Stimulated activated naive CD8-positive, alpha-beta T cell treated with anti-CD3 and anti-CD28 coated beads, Interleukin-15, amount 100 ng/mL, for 72 hours (primary cell): ENCODE data around the gene CYLD.

ENCODE experiments used
- ATAC-seq: fragments of 150-1000 bp; cut with Tn5 transposase; 2 replicates; pipeline ENCODE4 v1.10.0; 2021; ENCODE audit warnings: mild to moderate bottlenecking, moderate library complexity
- DNase-seq, 2 donors: peaks; one replicate each; pipeline ENCODE4 v3.0.0; 2021 to 2022
- H3K27ac Mint-ChIP-seq, 2 donors: one replicate each; pipeline ENCODE4 v1.8.0; 2022; ENCODE audit warnings: mild to moderate bottlenecking in 2 of 2, mixed read lengths in 2 of 2, moderate library complexity in 2 of 2
- H3K27me3 Mint-ChIP-seq: one replicate; pipeline ENCODE4 v1.8.0; 2022; ENCODE audit warnings: mixed read lengths
- H3K4me1 Mint-ChIP-seq: one replicate; pipeline ENCODE4 v1.8.0; 2022; ENCODE audit warnings: mild to moderate bottlenecking, mixed read lengths
- H3K4me3 Mint-ChIP-seq, 2 donors: one replicate each; pipeline ENCODE4 v1.8.0; 2022; ENCODE audit warnings: mild to moderate bottlenecking in 2 of 2, mixed read lengths in 2 of 2, moderate library complexity in 1 of 2
- H3K9me3 Mint-ChIP-seq, 2 donors: one replicate each; pipeline ENCODE4 v1.8.0; 2022; ENCODE audit warnings: mixed read lengths in 2 of 2

CYLD gene

DNA sequence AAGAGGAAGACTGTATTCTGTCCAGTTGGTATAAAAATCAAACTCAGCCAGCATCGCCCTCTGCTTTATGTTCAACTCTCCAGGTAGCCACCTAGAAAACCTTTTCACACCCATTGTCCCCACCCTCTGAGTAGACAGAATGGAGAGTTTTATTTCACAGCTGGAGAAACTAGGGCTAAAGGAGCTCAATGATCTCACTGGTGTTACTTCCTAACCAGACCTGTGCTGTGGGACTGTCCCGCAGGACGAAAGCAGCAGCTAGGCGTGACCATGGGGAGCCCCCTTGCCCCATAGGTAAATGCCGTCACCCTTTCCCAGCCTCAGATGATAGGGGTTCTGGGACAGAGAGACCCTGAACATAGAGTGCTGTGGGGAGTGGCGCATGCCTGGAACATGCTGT is 67.7 kb downstream of the CYLD start:
- Mint-ChIP-seq H3K4me1 (peaks cover 30% of the 10 kb centered on the region), H3K4me3 (no peak overlapping the region), H3K9me3 (no peaks in the 10 kb centered on the region), H3K27ac (no peak overlapping the region), H3K27me3 (no peaks in the 10 kb centered on the region)
- peak; percentile 19 for ATAC-seq
- DNase-seq: no peak

DNA sequence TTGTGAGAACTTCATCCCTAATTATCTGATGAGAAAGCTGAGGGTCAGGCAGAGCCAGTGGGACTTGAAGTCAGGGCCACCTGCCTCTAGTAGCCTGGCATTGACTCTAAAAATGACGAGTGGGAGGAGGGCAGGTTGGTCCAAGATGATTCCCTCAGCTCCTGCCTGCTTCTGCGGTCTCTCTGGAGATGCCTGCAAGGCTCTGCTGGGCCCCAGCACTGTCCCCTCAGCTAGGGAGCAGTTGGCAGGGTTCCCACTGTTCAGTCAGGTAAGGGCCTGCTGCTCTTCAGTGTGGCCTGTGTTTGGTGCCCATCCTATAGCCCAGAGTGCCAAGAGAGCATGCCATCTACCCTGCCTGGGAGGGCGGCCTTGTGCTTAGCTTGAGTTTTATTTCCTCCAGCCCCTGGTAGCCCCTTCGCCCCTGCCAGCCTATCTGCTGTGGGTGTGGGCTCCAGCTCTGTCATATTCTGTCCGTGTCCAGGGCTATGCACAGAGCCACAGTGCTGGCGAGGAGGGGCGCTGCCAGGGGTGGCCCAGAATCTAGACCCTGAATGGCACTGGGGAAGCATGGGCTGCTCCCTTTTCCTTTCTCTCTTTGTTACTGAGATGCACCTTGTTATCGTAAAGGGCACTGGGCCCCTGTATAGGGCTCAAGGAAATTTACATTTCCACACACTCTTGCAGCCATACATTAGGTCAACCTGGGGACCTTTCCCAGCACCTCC is 68.5 kb downstream of the CYLD start:
- Mint-ChIP-seq H3K27me3 (no peaks in the 10 kb centered on the region), H3K4me1 (peaks cover 30% of the 10 kb centered on the region), H3K27ac (peak overlapping the region in 1 of 2 donors; percentile 40), H3K9me3 (no peaks in the 10 kb centered on the region), H3K4me3 (no peak overlapping the region)
- DNase-seq (no peak), ATAC-seq (no peak)

DNA sequence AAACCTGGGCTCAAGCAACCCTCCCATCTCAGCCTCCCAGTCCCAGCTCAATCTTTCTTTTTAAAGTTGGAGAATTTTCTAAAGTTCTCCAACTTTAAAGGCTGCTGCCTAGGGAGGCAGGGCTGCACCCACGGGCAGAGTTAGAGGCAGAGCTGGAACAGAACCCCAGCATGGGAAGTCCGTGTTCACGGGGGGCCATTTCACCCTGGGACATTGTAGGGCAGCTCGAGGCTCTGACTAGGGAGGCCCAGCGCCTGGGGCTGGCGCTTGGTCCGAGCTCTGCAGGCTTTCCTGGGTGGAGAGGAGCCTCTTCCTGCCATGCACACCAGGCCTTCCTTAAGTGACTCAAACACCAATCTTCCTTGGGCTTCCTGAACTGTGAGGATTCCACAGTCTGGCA is 70.2 kb downstream of the CYLD start:
- H3K27ac Mint-ChIP-seq: no peak overlapping the region
- peaks cover 15% of the 10 kb centered on the region for H3K4me1 Mint-ChIP-seq
- no peaks in the 10 kb centered on the region for H3K27me3 Mint-ChIP-seq
- no peaks in the 10 kb centered on the region for H3K9me3 Mint-ChIP-seq
- DNase-seq: no peak
- ATAC-seq: no peak
- H3K4me3 Mint-ChIP-seq: no peak overlapping the region

DNA sequence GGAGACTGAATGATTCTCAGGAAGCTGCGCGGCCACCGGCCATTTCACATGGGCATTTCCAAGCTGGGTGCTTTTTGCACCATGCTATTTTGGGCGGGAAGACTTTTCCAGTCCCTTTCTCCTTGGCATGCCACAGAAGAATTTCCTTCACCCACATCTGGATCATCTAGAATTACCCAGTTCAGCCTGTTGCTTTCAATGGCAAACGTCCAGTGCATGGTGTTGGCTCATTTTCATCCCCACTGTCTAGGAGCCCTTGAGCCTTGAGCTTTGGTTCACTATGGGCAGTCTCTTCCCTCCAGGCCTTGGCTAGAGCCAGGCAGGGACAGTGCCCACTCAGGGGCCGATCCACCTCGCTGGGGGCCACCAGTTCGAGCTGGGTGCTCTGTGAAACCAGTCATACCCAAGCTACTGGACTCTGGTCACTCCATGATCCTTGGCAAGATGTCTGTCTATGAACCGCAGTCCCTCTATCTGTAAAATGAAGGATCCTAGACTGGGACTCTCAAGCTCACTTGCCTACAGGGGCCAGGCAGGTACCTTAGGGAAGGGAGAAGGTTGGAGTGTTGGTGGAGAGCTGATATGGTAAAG is 71.1 kb downstream of the CYLD start:
- no peak for ATAC-seq
- H3K9me3 Mint-ChIP-seq: no peaks in the 10 kb centered on the region
- DNase-seq: no peak
- H3K4me3 Mint-ChIP-seq: no peak overlapping the region
- no peaks in the 10 kb centered on the region for H3K27me3 Mint-ChIP-seq
- H3K4me1 Mint-ChIP-seq: peaks cover 15% of the 10 kb centered on the region
- H3K27ac Mint-ChIP-seq: no peak overlapping the region

DNA sequence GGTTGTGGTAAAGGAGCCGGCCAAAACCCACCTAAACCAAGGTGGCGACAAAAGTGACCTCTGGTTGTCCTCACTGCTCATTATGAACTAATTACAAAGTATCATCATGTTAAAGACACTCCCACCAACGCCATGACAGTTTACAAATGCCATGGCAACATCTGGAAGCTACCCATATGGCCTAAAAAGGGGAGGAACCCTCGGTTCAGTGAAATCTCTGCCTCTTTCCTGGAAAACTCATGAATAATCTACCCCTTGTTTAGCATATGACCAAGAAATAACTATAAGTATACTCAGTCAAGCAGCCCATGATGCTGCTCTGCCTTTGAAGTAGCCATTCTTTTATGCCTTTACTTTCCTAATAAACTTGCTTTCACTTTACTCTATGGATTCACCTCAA is 72.2 kb downstream of the CYLD start:
- no peaks in the 10 kb centered on the region for H3K27me3 Mint-ChIP-seq
- no peak for DNase-seq
- no peak overlapping the region for H3K27ac Mint-ChIP-seq
- no peak overlapping the region for H3K4me3 Mint-ChIP-seq
- no peaks in the 10 kb centered on the region for H3K9me3 Mint-ChIP-seq
- ATAC-seq: peak; percentile 22
- peaks cover 10% of the 10 kb centered on the region for H3K4me1 Mint-ChIP-seq

DNA sequence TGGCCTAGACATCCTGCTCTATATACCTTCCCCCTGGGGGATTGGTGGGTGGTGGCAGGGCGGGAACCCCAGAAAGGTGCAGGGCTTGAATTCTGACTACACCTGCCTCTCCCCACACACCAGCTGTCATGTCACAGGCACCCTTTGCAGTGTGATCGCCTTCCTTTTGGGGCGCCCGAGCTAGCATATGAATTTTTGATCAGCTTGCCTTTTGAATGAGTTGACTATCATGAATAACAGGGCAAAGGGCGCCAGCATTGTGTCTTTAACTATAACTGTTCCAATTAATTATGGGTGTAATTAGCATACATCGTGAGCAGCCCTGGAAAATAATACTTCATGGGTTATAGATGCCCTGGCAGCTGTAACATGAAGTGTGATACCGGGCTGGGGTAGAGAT is 72.7 kb downstream of the CYLD start:
- peaks cover 5% of the 10 kb centered on the region for H3K4me1 Mint-ChIP-seq
- no peaks in the 10 kb centered on the region for H3K9me3 Mint-ChIP-seq
- DNase-seq (no peak), ATAC-seq (no peak)
- no peak overlapping the region for H3K27ac Mint-ChIP-seq
- no peak overlapping the region for H3K4me3 Mint-ChIP-seq
- H3K27me3 Mint-ChIP-seq: no peaks in the 10 kb centered on the region

DNA sequence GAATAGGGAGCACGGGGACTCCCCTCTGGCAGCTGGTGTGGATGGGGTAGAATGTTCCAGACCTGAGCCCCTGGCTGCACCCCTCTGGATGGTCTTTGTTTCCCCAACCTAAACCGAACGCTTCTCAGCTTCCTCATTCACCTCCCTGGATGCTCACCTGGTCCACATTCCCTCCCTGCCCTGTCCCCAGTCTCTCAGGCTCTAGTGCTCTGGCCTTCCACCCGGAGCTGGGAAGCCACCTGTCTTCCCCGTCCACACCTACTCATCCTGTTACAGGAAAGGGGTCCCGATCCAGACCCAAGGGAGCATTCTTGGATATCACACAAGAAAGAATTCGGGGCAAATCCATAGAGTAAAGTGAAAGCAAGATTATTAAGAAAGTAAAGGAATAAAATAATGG is 73.5 kb downstream of the CYLD start:
- no peaks in the 10 kb centered on the region for H3K27me3 Mint-ChIP-seq
- no peak overlapping the region for H3K4me3 Mint-ChIP-seq
- ATAC-seq (no peak), DNase-seq (no peak)
- no peaks in the 10 kb centered on the region for H3K9me3 Mint-ChIP-seq
- no peaks in the 10 kb centered on the region for H3K4me1 Mint-ChIP-seq
- no peak overlapping the region for H3K27ac Mint-ChIP-seq

DNA sequence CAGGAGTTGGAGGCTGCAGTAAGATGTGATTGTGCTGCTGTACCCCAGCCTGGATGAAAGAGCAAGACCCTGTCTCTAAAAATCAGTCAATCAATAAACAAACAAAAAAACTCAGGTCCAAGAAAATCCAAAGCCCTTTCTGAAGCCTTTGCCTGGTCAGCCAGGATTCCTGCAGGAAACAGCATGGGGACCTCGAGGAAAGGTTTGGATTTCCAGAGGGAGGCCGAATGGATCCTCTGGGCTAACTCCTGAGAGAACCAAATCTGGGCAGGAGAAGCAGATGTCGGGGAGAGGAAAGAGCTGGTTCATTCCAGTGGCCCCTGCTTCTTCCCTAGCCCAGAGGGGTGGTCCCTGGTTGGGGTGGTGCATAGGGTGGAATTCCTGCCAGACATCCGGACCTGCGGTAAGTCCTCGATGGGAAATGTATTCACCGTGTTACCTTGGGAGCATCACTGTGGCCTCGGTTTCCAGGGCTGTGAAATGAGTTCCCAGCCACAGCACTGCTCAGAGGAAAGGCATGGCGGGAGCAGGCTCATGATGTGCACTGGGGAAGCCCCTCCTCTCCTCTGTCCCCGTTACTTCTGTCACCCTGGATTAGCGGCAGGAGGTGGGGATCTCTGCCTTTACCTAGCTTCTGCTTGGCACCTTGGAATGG is 75.1 kb downstream of the CYLD start:
- no peak for ATAC-seq
- H3K27me3 Mint-ChIP-seq: no peaks in the 10 kb centered on the region
- H3K4me1 Mint-ChIP-seq: no peaks in the 10 kb centered on the region
- DNase-seq: no peak
- no peak overlapping the region for H3K27ac Mint-ChIP-seq
- no peak overlapping the region for H3K4me3 Mint-ChIP-seq
- H3K9me3 Mint-ChIP-seq: no peaks in the 10 kb centered on the region

DNA sequence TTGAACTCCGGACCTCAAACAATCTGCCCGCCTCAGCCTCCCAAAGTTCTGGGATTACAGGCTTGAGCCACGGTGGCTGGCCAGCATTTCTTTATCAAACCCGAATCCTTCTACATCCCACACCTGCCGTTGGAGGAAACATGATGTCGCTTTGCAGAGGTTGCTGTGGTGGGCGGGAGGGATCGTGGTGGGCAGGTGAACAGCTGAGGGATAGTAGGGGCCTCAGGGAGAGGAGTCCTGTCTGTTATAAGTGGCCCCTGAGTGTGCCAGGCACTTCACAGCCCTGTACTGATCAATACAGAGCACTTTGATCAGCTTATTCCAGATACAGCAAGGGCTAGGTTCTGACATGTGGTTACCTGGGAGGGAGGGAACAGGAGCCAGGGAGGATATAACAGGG is 76.5 kb downstream of the CYLD start:
- Mint-ChIP-seq H3K4me3 (no peak overlapping the region), H3K27ac (no peak overlapping the region), H3K9me3 (no peaks in the 10 kb centered on the region), H3K4me1 (no peaks in the 10 kb centered on the region), H3K27me3 (no peaks in the 10 kb centered on the region)
- ATAC-seq (no peak), DNase-seq (no peak)

DNA sequence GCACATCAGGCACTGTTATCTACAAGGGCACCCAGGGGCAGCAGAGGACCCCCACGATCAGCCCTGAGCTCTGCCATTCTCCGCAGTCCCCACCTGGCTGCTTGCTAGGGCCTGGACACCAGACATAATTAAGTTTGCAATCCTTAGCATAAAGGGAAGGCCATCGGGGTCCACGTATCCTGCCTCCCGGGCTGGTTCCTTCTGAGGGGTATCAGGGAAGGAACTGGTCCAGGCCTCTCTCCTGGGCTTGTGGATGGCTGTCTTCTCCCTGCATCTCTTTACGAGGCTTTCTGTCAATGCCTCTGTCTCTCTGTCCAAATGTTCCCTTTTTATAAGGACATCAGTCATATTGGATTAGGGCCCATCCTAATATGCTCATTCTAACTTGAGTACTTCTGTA is 77.8 kb downstream of the CYLD start:
- no peak for DNase-seq
- H3K27ac Mint-ChIP-seq: no peak overlapping the region
- no peak for ATAC-seq
- H3K4me1 Mint-ChIP-seq: no peaks in the 10 kb centered on the region
- H3K4me3 Mint-ChIP-seq: no peak overlapping the region
- no peaks in the 10 kb centered on the region for H3K9me3 Mint-ChIP-seq
- H3K27me3 Mint-ChIP-seq: peaks cover 11% of the 10 kb centered on the region

DNA sequence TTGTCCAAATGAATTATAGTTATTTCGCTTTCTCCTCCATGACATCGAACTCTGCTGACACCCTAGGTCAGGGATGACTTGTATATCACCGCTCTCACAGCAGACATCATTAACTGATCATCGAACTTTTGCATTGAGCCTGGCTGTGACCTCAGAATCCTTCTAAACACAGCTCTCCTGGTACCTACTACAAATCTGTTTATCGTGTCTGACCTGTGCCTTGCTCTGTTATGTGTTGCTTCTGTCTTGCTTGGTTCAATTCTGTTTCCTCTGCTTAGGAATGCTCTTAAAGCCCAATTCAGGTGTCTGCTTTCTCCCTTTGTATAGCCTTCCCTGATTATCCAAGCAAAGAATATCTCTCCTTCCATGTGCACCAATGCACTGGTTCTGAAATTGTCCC is 78.3 kb downstream of the CYLD start:
- ATAC-seq: no peak
- no peaks in the 10 kb centered on the region for H3K9me3 Mint-ChIP-seq
- no peaks in the 10 kb centered on the region for H3K4me1 Mint-ChIP-seq
- no peak overlapping the region for H3K27ac Mint-ChIP-seq
- no peak overlapping the region for H3K4me3 Mint-ChIP-seq
- no peak for DNase-seq
- peaks cover 13% of the 10 kb centered on the region for H3K27me3 Mint-ChIP-seq

DNA sequence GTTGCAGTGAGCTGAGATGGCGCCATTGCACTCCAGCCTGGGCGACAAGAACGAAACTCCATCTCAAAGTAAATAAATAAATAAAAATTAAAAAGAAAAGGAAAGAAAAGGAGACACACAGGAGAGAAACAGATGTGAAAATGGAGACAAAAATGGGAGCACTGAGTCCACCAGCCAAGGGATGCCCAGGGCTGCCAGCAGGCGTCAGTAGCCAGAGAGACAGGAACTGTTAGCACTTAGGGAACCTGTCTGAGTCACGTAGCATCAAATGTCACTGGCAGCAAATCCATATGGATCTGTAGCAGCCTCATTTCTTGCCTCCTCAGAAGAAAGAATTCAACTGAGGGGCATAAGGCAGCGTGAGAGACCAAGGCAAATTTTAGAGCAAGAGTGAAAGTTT is 79.7 kb downstream of the CYLD start:
- DNase-seq (no peak), ATAC-seq (no peak)
- Mint-ChIP-seq H3K27ac (no peak overlapping the region), H3K27me3 (peaks cover 13% of the 10 kb centered on the region), H3K4me1 (no peaks in the 10 kb centered on the region), H3K9me3 (no peaks in the 10 kb centered on the region), H3K4me3 (no peak overlapping the region)

DNA sequence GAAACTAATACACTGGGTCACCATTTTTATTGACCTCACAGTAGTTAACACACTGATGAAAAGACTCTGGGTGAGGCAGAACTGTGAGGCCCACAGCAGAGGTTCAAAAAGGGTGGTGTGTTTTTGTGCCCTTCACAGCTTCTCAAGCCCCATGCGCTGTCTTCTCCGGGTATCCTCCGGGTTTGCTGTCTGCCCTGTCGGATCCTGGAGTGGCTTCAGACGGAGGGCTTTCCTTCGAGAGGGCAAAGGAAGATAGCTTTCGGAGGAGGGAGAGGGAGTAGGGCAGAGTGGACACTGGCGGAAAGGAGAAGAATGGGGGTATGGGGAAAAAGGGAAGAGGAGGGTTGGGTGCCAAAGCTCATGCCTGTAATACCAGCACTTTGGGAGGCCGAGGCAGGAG is 80.8 kb downstream of the CYLD start:
- H3K4me1 Mint-ChIP-seq: no peaks in the 10 kb centered on the region
- DNase-seq (no peak), ATAC-seq (no peak)
- no peak overlapping the region for H3K27ac Mint-ChIP-seq
- H3K9me3 Mint-ChIP-seq: no peaks in the 10 kb centered on the region
- no peak overlapping the region for H3K4me3 Mint-ChIP-seq
- H3K27me3 Mint-ChIP-seq: peaks cover 13% of the 10 kb centered on the region

DNA sequence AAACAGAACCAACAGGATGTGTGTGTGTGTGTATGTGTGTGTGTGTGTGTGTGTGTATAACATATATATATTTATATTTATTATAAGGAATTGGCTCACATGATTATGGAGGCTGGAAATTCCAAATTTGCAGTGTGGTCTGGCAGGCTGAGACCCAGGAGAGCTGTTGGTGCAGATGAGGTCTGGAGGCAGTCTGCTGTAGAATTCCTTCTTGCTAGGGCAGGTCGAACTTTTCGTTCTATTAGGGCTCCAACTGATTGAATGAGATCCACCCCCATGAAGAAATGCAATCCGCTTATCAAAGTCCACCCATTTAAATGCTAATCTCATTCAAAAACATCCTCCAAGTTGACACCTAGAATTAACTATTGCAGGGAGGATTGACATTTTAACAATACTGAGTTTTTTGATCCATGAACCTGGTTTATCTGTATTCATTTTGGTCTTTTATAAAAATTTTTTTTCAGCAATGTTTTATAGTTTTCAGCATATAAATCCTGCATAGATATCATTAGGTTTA is 85.0 kb downstream of the CYLD start:
- H3K4me1 Mint-ChIP-seq: no peaks in the 10 kb centered on the region
- no peak for DNase-seq
- peaks cover 18% of the 10 kb centered on the region for H3K27me3 Mint-ChIP-seq
- H3K9me3 Mint-ChIP-seq: peaks cover 0 to 6% of the 10 kb centered on the region in 2 donors
- no peak for ATAC-seq
- H3K4me3 Mint-ChIP-seq: no peak overlapping the region
- H3K27ac Mint-ChIP-seq: peak overlapping the region in 1 of 2 donors; percentile 75

DNA sequence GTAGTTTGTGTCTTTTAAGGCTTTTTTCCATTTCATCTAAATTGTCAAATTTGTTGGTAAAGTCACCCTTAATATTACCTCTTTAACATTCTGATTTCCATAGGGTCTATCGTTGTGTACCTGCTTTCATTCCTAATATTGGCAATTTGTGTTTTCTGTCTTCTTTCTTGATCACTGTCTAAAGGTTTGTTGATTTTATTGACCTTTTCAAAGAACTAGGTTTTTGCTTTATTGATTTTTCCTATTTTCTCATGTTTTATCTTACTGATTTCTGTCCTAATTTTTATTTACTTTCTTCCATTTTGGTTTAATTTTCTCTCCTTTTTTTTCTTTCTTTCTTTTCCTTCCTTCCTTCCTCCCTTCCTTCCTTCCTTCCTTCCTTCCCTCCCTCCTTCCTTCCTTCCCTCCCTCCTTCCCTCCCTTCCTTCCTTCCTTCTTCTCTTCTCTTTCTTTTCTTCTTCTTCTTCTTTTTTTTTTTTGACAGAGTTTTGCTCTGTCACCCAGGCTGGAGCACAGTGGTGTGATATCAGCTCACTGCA is 86.3 kb downstream of the CYLD start:
- Mint-ChIP-seq H3K27ac (no peak overlapping the region), H3K27me3 (peaks cover 18% of the 10 kb centered on the region), H3K9me3 (peaks cover 0 to 6% of the 10 kb centered on the region in 2 donors), H3K4me3 (no peak overlapping the region), H3K4me1 (no peaks in the 10 kb centered on the region)
- no peak for DNase-seq
- no peak for ATAC-seq

DNA sequence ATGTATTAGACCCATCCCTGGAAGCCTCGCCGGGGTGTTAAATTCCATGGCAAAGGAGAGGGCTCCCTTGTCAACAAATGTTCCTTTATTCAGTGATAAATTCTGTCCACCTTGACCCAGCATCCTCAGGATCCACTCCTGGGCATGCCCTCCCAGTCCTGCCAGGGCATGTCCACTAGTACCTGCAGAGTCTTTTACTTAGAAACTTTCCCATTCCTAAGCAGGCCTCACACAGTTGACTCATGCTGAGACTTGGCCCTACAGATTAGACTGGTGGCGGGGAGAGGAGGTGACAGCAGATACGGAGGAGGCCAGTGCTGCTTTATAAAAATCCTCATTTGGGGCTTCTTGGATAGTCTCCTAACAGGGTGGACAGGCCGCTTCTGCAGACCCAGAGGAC is 88.8 kb downstream of the CYLD start:
- H3K4me3 Mint-ChIP-seq: no peak overlapping the region
- DNase-seq (no peak), ATAC-seq (no peak)
- no peak overlapping the region for H3K27ac Mint-ChIP-seq
- H3K27me3 Mint-ChIP-seq: peaks cover 13% of the 10 kb centered on the region
- peaks cover 0 to 6% of the 10 kb centered on the region in 2 donors for H3K9me3 Mint-ChIP-seq
- H3K4me1 Mint-ChIP-seq: no peaks in the 10 kb centered on the region
